A549 (cell line): ENCODE results near the gene CRMP1.

Experiments
- BCL3 ChIP-seq: fragments of >200 bp; sonication (Bioruptor Twin); formaldehyde crosslinking; IDR thresholded peaks from 3 replicates; pipeline ENCODE4 v1.6.1; 2016
- CHD4 ChIP-seq: fragments of 200-600 bp; sonication (generic); IDR thresholded peaks from 2 replicates; pipeline ENCODE4 v1.6.1; 2016; ENCODE audit warnings: antibody characterized with exemption, mild to moderate bottlenecking, borderline replicate concordance
- CTCF ChIP-seq: fragments of >200 bp; sonication (Bioruptor Twin); formaldehyde crosslinking; IDR thresholded peaks from 3 replicates; pipeline ENCODE4 v1.5.1; 2016
- EP300 ChIP-seq, 2 experiments: fragments of >200 bp; sonication (Bioruptor Twin); formaldehyde crosslinking; IDR thresholded peaks; 2 replicates in 1 of 2; 3 replicates in 1 of 2; pipeline ENCODE4 v1.6.1; 2016 to 2017
- HEYL ChIP-seq: fragments of 250-450 bp; sonication (Bioruptor Pico); IDR thresholded peaks from 2 replicates; pipeline ENCODE4 v1.8.0; 2021; ENCODE audit warnings: mild to moderate bottlenecking, moderate library complexity
- JUNB ChIP-seq: fragments of >200 bp; sonication (Bioruptor Twin); formaldehyde crosslinking; IDR thresholded peaks from 2 replicates; pipeline ENCODE4 v1.6.1; 2016
- MAFK ChIP-seq: fragments of 450-650 bp; IDR thresholded peaks from 2 replicates; pipeline ENCODE4 v1.6.1; 2014; ENCODE audit not compliant: partially characterized antibody
- RCOR1 ChIP-seq: fragments of 150-350 bp; IDR thresholded peaks from 2 replicates; pipeline ENCODE4 v1.6.1; 2014; ENCODE audit warnings: antibody characterized with exemption, low read length, low read depth
- RFX5 ChIP-seq: fragments of 450-650 bp; IDR thresholded peaks from 2 replicates; pipeline ENCODE4 v1.7.1; 2014; ENCODE audit warnings: antibody characterized with exemption, mild to moderate bottlenecking, moderate library complexity
- RNF2 ChIP-seq: fragments of 200-600 bp; sonication (generic); IDR thresholded peaks from 2 replicates; pipeline ENCODE4 v1.6.1; 2016; ENCODE audit warnings: low read depth, mild to moderate bottlenecking, antibody characterized with exemption, moderate library complexity, borderline replicate concordance
- ZFP36 ChIP-seq: fragments of 450-650 bp; IDR thresholded peaks from 2 replicates; pipeline ENCODE4 v1.6.1; 2014; ENCODE audit warnings: borderline replicate concordance; ENCODE audit not compliant: partially characterized antibody

GRCh38 chr4:5781691-5782090 lies 111.2 kb downstream of the CRMP1 start:
- TF ChIP-seq JUNB, result no peak
- no peak for TF ChIP-seq ZFP36
- no peak for TF ChIP-seq CHD4
- no peak for TF ChIP-seq CTCF
- no peak for TF ChIP-seq RCOR1
- no peak for TF ChIP-seq MAFK
- TF ChIP-seq EP300 (IDR thresholded peaks at IDR 0.05), result no peak
- no peak for TF ChIP-seq RFX5
- no peak for TF ChIP-seq RNF2
- TF ChIP-seq HEYL (CRISPR knock-in tag), result no peak
- TF ChIP-seq BCL3, result no peak
